Measurements from ENCODE around the gene EHHADH.

DNA sequence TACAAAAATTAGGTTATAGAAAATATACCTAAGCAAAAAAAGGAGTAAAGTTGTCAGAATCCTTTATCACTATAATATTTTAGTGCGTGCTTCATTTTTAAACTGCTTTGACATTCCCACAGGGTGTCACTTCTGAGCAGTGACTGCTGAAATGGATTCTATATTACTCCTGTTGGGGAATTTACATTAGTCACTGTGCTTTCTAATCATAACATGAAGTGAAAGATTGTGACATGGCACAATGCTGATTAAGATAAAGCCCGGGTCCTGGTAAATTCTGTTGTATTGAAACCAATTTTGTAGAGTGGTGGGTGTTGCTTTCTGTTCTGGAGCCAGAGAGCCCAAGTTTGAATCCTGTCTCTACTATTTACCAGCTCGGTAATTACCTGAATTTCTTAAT is 36.4 kb upstream of the EHHADH start:
- TF ChIP-seq SMC3 (IDR thresholded peaks at IDR 0.05; ENCODE audit: low read length) (no peak), ZNF598 (CRISPR knock-in tag; IDR thresholded peaks at IDR 0.05; ENCODE audit: borderline replicate concordance) (no peak), REST (IDR thresholded peaks at IDR 0.05; ENCODE audit: borderline replicate concordance in 1 of 2, low read depth in 1 of 2, low read length in 2 of 2) (no peak), POLR2A (IDR thresholded peaks at IDR 0.05; ENCODE audit: insufficient read depth in 1 of 2, low read depth in 2 of 2, low read length in 2 of 2) (no peak), ZNF605 (CRISPR knock-in tag; IDR thresholded peaks at IDR 0.05) (no peak), E2F1 (CRISPR knock-in tag; IDR thresholded peaks at IDR 0.05) (no peak), DNMT1 (CRISPR knock-in tag; IDR thresholded peaks at IDR 0.05) (no peak), CREB3 (CRISPR knock-in tag; IDR thresholded peaks at IDR 0.05) (no peak), ZMYM2 (CRISPR knock-in tag; IDR thresholded peaks at IDR 0.05) (no peak)
- TF ChIP-seq, protein P1, sequence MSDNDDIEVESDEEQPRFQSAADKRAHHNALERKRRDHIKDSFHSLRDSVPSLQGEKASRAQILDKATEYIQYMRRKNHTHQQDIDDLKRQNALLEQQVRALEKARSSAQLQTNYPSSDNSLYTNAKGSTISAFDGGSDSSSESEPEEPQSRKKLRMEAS (IDR thresholded peaks at IDR 0.05) = no peak
